ENCODE results near the gene THSD4. TPM values are rescaled to one million over a fixed set of nuclear protein-coding genes. Genes with fewer than 3 reads are reported as not detected.

THSD4 gene
- total and polyA plus RNA-seq, 8 donors = 15.7 to 43.3 (median 19.1) TPM

DNA sequence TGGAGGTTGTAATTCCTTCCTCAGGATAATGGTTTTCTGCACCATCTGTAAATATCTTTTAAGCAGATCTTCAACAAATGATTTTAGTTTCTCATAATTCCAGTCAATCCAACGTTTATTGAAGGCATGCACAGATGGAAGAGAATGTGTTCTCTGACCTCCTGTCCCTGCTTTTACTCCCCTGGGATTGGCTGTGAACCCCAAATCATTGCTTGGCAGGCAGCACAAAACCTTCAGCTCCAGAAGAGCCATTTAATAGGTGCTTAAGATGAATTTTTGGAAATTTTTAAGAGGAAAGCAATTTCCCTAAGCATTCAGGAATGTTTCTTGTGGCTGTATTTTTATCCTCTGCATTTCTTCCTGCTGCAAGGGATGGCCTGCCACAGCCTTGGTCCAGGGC is 25.5 kb upstream of the THSD4 start:
- no peaks in the 10 kb centered on the region for H3K9me3 ChIP-seq
- no peak for DNase-seq
- H3K4me1 ChIP-seq = no peaks in the 10 kb centered on the region
- no peak for TF ChIP-seq CTCF (IDR thresholded peaks at IDR 0.05)
- no peak overlapping the region for H3K4me3 ChIP-seq
- intact Hi-C loops (cut with DNase I) = no loop called here
- ATAC-seq = no peak
- H3K27ac ChIP-seq = no peak overlapping the region
- no peaks in the 10 kb centered on the region for H3K36me3 ChIP-seq
- H3K27me3 ChIP-seq = no peaks in the 10 kb centered on the region

GRCh38 chr15:71091601-71092000 is 23.7 kb upstream of the THSD4 start:
- no peak for DNase-seq
- Histone ChIP-seq H3K27me3 (no peaks in the 10 kb centered on the region), H3K4me3 (no peak overlapping the region), H3K4me1 (no peaks in the 10 kb centered on the region), H3K27ac (no peak overlapping the region), H3K9me3 (no peaks in the 10 kb centered on the region), H3K36me3 (no peaks in the 10 kb centered on the region)
- intact Hi-C loops (cut with DNase I) = no loop called here
- TF ChIP-seq CTCF (IDR thresholded peaks at IDR 0.05) = no peak
- no peak for ATAC-seq

DNA sequence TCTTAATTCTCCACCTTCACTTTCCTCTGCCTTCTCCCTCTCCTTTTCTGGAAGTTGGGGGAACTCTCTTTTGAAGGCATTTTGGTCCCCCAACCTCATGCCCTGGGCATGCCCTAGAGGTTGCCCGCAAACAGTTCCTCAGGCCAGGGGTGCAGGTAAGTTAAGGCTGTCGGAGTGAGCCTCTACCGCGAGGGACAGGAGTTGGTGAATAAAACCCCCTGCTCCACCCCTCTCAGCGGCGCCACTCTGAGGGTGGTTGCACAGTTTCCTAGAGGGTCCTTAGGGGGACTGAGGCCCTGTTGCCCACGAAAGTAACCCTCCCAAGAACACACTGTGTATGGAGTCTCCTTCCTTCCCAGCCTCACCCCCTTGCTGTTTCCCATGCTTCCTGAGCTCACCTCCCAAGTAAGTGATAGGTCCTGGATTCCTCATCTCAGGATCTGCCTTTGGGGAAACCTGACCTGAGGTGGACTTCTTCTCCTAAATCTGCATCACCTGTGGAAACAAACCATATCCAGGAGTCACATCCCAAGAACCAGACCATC is 23.1 kb upstream of the THSD4 start:
- TF ChIP-seq CTCF (IDR thresholded peaks at IDR 0.05) = no peak
- no peak for DNase-seq
- Histone ChIP-seq H3K36me3 (no peaks in the 10 kb centered on the region), H3K4me3 (no peak overlapping the region), H3K9me3 (no peaks in the 10 kb centered on the region), H3K4me1 (no peaks in the 10 kb centered on the region), H3K27me3 (no peaks in the 10 kb centered on the region), H3K27ac (no peak overlapping the region)
- ATAC-seq = no peak
- intact Hi-C loops (cut with DNase I) = no loop called here

- H3K27me3 ChIP-seq = no peaks in the 10 kb centered on the region
- no peak overlapping the region for H3K27ac ChIP-seq
- H3K4me3 ChIP-seq = no peak overlapping the region
- DNase-seq (peak in 1 of 4 donors; percentile 78), ATAC-seq (peak; percentile 97)
- intact Hi-C loops (cut with DNase I) = no loop called here
- H3K36me3 ChIP-seq = no peaks in the 10 kb centered on the region
- TF ChIP-seq CTCF (IDR thresholded peaks at IDR 0.05) = no peak
- no peaks in the 10 kb centered on the region for H3K9me3 ChIP-seq
- no peaks in the 10 kb centered on the region for H3K4me1 ChIP-seq
These were observed 21.9 kb upstream of the THSD4 start for GRCh38 chr15:71093054-71094024.

- DNase-seq = no peak
- ATAC-seq = no peak
- Histone ChIP-seq H3K9me3 (no peaks in the 10 kb centered on the region), H3K4me1 (no peaks in the 10 kb centered on the region), H3K27me3 (no peaks in the 10 kb centered on the region), H3K36me3 (no peaks in the 10 kb centered on the region), H3K4me3 (no peak overlapping the region), H3K27ac (no peak overlapping the region)
- TF ChIP-seq CTCF (IDR thresholded peaks at IDR 0.05) = no peak
- intact Hi-C loops (cut with DNase I) = no loop called here
These were observed 21.1 kb upstream of the THSD4 start for GRCh38 chr15:71094137-71094536.
